MM.1S (cell line): ENCODE measurements around the gene EME2.

ENCODE experiments used
- EZH2 ChIP-seq: fragments of 300-600 bp; sonication (generic); optimal IDR thresholded peaks from 2 replicates; pipeline ENCODE3; 2017; ENCODE audit warnings: low read depth, mild to moderate bottlenecking, antibody characterized with exemption, low read length, mixed read lengths
- TF ChIP-seq, protein P1 (sequence below): fragments of 300-600 bp; sonication (generic); IDR thresholded peaks from 2 replicates; pipeline ENCODE4 v1.5.1; 2016; ENCODE audit warnings: antibody characterized with exemption, low read length, mixed read lengths

DNA sequence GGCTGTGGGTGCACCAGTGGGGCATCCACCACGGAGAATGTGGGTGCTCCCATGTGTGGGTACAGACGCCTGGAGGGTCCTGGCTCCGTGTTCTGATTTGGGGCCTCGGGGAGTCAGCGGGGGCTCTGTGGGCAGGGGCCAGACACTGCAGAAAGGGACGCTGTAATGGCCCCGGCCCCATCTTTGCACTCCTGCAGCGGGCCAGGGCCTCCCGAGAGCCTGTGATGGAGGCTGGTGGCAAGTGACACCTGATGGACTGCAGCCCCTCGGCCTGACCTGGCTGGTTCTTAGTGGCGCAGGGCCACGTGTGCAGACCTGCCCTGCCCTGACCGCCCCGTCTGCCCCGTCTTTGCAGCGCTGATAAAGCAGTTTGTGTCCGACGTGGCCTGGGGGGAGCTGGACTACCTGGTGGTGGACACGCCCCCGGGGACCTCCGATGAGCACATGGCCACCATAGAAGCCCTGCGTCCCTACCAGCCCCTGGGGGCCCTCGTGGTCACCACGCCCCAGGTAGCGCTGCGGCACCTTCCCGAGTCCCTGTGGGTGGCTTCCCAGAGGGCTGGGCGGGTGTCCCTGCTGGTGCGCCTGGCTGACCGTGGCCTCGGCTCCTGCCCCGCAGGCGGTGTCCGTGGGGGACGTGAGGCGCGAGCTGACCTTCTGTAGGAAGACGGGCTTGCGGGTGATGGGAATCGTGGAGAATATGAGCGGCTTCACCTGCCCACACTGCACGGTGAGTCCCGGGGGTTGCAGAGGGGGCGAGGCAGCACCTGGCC, 14.9 kb downstream of the EME2 start:
- TF ChIP-seq, protein P1, sequence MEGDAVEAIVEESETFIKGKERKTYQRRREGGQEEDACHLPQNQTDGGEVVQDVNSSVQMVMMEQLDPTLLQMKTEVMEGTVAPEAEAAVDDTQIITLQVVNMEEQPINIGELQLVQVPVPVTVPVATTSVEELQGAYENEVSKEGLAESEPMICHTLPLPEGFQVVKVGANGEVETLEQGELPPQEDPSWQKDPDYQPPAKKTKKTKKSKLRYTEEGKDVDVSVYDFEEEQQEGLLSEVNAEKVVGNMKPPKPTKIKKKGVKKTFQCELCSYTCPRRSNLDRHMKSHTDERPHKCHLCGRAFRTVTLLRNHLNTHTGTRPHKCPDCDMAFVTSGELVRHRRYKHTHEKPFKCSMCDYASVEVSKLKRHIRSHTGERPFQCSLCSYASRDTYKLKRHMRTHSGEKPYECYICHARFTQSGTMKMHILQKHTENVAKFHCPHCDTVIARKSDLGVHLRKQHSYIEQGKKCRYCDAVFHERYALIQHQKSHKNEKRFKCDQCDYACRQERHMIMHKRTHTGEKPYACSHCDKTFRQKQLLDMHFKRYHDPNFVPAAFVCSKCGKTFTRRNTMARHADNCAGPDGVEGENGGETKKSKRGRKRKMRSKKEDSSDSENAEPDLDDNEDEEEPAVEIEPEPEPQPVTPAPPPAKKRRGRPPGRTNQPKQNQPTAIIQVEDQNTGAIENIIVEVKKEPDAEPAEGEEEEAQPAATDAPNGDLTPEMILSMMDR, result no peak
- no peak for TF ChIP-seq EZH2
